WTC11 (cell line): ENCODE data around the gene ALDH16A1. TPM values are rescaled to one million over a fixed set of nuclear protein-coding genes. Genes with fewer than 3 reads are reported as not detected.

Experiments used
- ATAC-seq: fragments of 200-7000 bp; cut with Tn5 transposase; 2 replicates; pipeline ENCODE4 v1.10.0; 2021; ENCODE audit warnings: mild to moderate bottlenecking, moderate library complexity
- CTCF ChIA-PET: fragments of 300-600 bp; sonication (Branson Sonifier 250); formaldehyde crosslinking; loops from one replicate; lab custom pipeline; 2021; ENCODE audit warnings: antibody characterized with exemption; lab: Charles Lee
- POLR2A ChIA-PET: fragments of 350-600 bp; sonication (Branson Sonifier 250); formaldehyde crosslinking; loops from one replicate; lab custom pipeline; 2021; ENCODE audit warnings: antibody characterized with exemption; lab: Charles Lee
- DNase-seq: peaks from one replicate; pipeline ENCODE4 v3.0.0; 2021; ENCODE audit warnings: low spot score
- H3K27ac Mint-ChIP-seq: 2 replicates; pipeline ENCODE4 v1.8.0; 2021; ENCODE audit warnings: mixed read lengths
- H3K27me3 Mint-ChIP-seq: 2 replicates; pipeline ENCODE4 v1.8.0; 2021; ENCODE audit warnings: low read depth, mild to moderate bottlenecking, moderate library complexity, mixed read lengths
- H3K36me3 Mint-ChIP-seq: 2 replicates; pipeline ENCODE4 v1.8.0; 2021; ENCODE audit warnings: mixed read lengths
- H3K4me1 Mint-ChIP-seq: 2 replicates; pipeline ENCODE4 v1.8.0; 2022; ENCODE audit warnings: mixed read lengths
- H3K4me3 Mint-ChIP-seq: 2 replicates; pipeline ENCODE4 v1.8.0; 2021; ENCODE audit warnings: mild to moderate bottlenecking, moderate library complexity, mixed read lengths
- H3K9me3 Mint-ChIP-seq: 2 replicates; pipeline ENCODE4 v1.8.0; 2021; ENCODE audit warnings: mixed read lengths
- ERG ChIP-seq: fragments of 250-450 bp; sonication (Bioruptor Pico); IDR thresholded peaks from 2 replicates; pipeline ENCODE4 v1.8.0; 2021; ENCODE audit warnings: mild to moderate bottlenecking
- FOXK1 ChIP-seq: sonication (generic); formaldehyde crosslinking; IDR thresholded peaks from 2 replicates; pipeline ENCODE4 v1.8.0; 2022; ENCODE audit warnings: mild to moderate bottlenecking, moderate library complexity, missing genetic modification reagents
- FOXP1 ChIP-seq: sonication (generic); formaldehyde crosslinking; IDR thresholded peaks from 2 replicates; pipeline ENCODE4 v1.8.0; 2022; ENCODE audit warnings: missing genetic modification reagents, mild to moderate bottlenecking, moderate library complexity, borderline replicate concordance
- GRHL2 ChIP-seq: fragments of 250-450 bp; sonication (Bioruptor Pico); IDR thresholded peaks from 2 replicates; pipeline ENCODE4 v1.8.0; 2022; ENCODE audit warnings: mild to moderate bottlenecking, moderate library complexity; ENCODE audit not compliant: insufficient replicate concordance, severe bottlenecking
- HMGA2 ChIP-seq: fragments of 250-450 bp; sonication (Bioruptor Pico); IDR thresholded peaks from 2 replicates; pipeline ENCODE4 v1.4.0; 2021; ENCODE audit warnings: mild to moderate bottlenecking, moderate library complexity
- NFE2L1 ChIP-seq: sonication (generic); formaldehyde crosslinking; IDR thresholded peaks from 2 replicates; pipeline ENCODE4 v1.8.1; 2023; ENCODE audit warnings: missing genetic modification reagents
- NR2C2 ChIP-seq: sonication (generic); formaldehyde crosslinking; IDR thresholded peaks from 2 replicates; pipeline ENCODE4 v1.8.0; 2022; ENCODE audit warnings: mild to moderate bottlenecking, missing genetic modification reagents
- ZNF532 ChIP-seq: fragments of 250-450 bp; sonication (Bioruptor Pico); IDR thresholded peaks from 2 replicates; pipeline ENCODE4 v1.9.0; 2021; ENCODE audit warnings: mild to moderate bottlenecking, borderline replicate concordance
- total RNA-seq: library from RNA; stranded (reverse); gene quantifications from 3 replicates; pipeline ENCODE4 v1.2.3, GENCODE V29; 2021
- TF ChIP-seq, protein P1 (sequence below): sonication (generic); formaldehyde crosslinking; IDR thresholded peaks from 2 replicates; pipeline ENCODE4 v1.8.0; 2022; ENCODE audit warnings: missing genetic modification reagents
- TF ChIP-seq, protein P2 (sequence below): sonication (generic); formaldehyde crosslinking; IDR thresholded peaks from 2 replicates; pipeline ENCODE4 v1.8.1; 2022; ENCODE audit warnings: mild to moderate bottlenecking, missing genetic modification reagents, moderate library complexity, borderline replicate concordance
- TF ChIP-seq, protein P3 (sequence below): sonication (generic); formaldehyde crosslinking; IDR thresholded peaks from 2 replicates; pipeline ENCODE4 v1.8.0; 2023; ENCODE audit warnings: missing genetic modification reagents
- TF ChIP-seq, protein P4 (sequence below): sonication (generic); formaldehyde crosslinking; IDR thresholded peaks from 2 replicates; pipeline ENCODE4 v1.8.1; 2023; ENCODE audit warnings: mild to moderate bottlenecking, missing genetic modification reagents
- TF ChIP-seq, protein P5 (sequence below): sonication (generic); formaldehyde crosslinking; IDR thresholded peaks from 2 replicates; pipeline ENCODE4 v1.8.1; 2022; ENCODE audit warnings: low read depth, mild to moderate bottlenecking, moderate library complexity, missing genetic modification reagents, borderline replicate concordance
- TF ChIP-seq, protein P6 (sequence below): sonication (generic); formaldehyde crosslinking; conservative IDR thresholded peaks from 2 replicates; pipeline ENCODE4 v1.8.1; 2023; ENCODE audit warnings: mild to moderate bottlenecking, low read depth, missing genetic modification reagents, moderate library complexity

The ALDH16A1 gene
- total RNA-seq, 1 experiment from 2014 or later, result 44.3 TPM

DNA sequence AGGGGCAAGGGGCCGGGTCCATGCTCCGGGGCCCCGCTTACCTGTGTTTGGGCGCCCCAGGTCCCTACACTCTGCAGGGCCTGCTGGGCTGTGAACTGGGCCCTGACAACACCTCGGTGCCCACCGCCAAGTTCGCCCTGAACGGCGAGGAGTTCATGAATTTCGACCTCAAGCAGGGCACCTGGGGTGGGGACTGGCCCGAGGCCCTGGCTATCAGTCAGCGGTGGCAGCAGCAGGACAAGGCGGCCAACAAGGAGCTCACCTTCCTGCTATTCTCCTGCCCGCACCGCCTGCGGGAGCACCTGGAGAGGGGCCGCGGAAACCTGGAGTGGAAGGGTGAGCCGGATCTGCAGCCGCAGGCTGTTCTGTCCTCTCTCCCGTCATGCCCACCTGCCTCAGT, 61.1 kb downstream of the ALDH16A1 start (continued):
- TF ChIP-seq, protein P1, sequence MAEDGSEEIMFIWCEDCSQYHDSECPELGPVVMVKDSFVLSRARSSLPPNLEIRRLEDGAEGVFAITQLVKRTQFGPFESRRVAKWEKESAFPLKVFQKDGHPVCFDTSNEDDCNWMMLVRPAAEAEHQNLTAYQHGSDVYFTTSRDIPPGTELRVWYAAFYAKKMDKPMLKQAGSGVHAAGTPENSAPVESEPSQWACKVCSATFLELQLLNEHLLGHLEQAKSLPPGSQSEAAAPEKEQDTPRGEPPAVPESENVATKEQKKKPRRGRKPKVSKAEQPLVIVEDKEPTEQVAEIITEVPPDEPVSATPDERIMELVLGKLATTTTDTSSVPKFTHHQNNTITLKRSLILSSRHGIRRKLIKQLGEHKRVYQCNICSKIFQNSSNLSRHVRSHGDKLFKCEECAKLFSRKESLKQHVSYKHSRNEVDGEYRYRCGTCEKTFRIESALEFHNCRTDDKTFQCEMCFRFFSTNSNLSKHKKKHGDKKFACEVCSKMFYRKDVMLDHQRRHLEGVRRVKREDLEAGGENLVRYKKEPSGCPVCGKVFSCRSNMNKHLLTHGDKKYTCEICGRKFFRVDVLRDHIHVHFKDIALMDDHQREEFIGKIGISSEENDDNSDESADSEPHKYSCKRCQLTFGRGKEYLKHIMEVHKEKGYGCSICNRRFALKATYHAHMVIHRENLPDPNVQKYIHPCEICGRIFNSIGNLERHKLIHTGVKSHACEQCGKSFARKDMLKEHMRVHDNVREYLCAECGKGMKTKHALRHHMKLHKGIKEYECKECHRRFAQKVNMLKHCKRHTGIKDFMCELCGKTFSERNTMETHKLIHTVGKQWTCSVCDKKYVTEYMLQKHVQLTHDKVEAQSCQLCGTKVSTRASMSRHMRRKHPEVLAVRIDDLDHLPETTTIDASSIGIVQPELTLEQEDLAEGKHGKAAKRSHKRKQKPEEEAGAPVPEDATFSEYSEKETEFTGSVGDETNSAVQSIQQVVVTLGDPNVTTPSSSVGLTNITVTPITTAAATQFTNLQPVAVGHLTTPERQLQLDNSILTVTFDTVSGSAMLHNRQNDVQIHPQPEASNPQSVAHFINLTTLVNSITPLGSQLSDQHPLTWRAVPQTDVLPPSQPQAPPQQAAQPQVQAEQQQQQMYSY (CRISPR knock-in tag), result peak; percentile 92

- no peaks in the 10 kb centered on the region for H3K27me3 Mint-ChIP-seq
- no peak for ATAC-seq
- ChIA-PET CTCF (interaction anchor here (1.1 to 3.3 kb wide), 2 partner anchors 31 to 55 kb away, joined by 3 to 40 read pairs; no protein-coding TSS in a partner anchor), POLR2A (no interaction called here)
- no peak for DNase-seq
- peak overlapping the region; percentile 44 for H3K27ac Mint-ChIP-seq
- H3K9me3 Mint-ChIP-seq, result no peaks in the 10 kb centered on the region
- H3K4me3 Mint-ChIP-seq, result peak overlapping the region; percentile 18
- TF ChIP-seq, protein P2, sequence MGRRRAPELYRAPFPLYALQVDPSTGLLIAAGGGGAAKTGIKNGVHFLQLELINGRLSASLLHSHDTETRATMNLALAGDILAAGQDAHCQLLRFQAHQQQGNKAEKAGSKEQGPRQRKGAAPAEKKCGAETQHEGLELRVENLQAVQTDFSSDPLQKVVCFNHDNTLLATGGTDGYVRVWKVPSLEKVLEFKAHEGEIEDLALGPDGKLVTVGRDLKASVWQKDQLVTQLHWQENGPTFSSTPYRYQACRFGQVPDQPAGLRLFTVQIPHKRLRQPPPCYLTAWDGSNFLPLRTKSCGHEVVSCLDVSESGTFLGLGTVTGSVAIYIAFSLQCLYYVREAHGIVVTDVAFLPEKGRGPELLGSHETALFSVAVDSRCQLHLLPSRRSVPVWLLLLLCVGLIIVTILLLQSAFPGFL (CRISPR knock-in tag), result no peak
- TF ChIP-seq NFE2L1, result no peak
- TF ChIP-seq, protein P3, sequence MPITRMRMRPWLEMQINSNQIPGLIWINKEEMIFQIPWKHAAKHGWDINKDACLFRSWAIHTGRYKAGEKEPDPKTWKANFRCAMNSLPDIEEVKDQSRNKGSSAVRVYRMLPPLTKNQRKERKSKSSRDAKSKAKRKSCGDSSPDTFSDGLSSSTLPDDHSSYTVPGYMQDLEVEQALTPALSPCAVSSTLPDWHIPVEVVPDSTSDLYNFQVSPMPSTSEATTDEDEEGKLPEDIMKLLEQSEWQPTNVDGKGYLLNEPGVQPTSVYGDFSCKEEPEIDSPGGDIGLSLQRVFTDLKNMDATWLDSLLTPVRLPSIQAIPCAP, result no peak
- H3K4me1 Mint-ChIP-seq, result peaks cover 28% of the 10 kb centered on the region
- peaks cover 16% of the 10 kb centered on the region for H3K36me3 Mint-ChIP-seq
Measured at GRCh38 chr19:49515767-49516166, 62.7 kb downstream of the ALDH16A1 start.

DNA sequence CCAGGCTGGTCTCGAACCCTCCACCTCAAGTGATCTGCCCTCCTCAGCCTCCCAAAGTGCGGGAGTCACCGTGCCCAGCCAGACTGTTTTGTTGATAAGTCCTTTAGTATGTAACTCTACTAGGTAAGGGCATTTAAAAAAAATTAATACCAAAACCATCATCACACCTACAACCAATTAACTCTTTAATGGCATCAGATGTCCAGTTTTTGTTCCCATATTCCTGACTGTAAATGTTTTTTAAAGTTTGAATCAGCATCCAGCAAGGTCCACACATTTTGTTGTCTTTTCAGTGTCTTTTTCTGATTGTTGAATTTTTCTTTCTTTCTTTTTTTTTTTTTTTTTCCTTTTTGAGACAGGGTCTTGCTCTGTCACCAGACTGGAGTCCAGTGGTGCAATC, 65.0 kb downstream of the ALDH16A1 start:
- DNase-seq (no peak), ATAC-seq (no peak)
- no peak overlapping the region for H3K27ac Mint-ChIP-seq
- peaks cover 15% of the 10 kb centered on the region for H3K4me1 Mint-ChIP-seq
- H3K4me3 Mint-ChIP-seq, result no peak overlapping the region
- no peaks in the 10 kb centered on the region for H3K27me3 Mint-ChIP-seq
- CTCF ChIA-PET, result interaction anchor here (1.2 to 1.8 kb wide), 2 partner anchors 10 to 29 kb away, joined by 5 to 7 read pairs; partner anchors contain the start of gene RCN3
- TF ChIP-seq, protein P4, sequence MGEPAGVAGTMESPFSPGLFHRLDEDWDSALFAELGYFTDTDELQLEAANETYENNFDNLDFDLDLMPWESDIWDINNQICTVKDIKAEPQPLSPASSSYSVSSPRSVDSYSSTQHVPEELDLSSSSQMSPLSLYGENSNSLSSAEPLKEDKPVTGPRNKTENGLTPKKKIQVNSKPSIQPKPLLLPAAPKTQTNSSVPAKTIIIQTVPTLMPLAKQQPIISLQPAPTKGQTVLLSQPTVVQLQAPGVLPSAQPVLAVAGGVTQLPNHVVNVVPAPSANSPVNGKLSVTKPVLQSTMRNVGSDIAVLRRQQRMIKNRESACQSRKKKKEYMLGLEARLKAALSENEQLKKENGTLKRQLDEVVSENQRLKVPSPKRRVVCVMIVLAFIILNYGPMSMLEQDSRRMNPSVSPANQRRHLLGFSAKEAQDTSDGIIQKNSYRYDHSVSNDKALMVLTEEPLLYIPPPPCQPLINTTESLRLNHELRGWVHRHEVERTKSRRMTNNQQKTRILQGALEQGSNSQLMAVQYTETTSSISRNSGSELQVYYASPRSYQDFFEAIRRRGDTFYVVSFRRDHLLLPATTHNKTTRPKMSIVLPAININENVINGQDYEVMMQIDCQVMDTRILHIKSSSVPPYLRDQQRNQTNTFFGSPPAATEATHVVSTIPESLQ (CRISPR knock-in tag), result no peak
- TF ChIP-seq GRHL2 (no peak), ERG (CRISPR knock-in tag) (no peak), FOXK1 (CRISPR knock-in tag) (no peak), FOXP1 (CRISPR knock-in tag) (no peak), HMGA2 (CRISPR knock-in tag) (no peak), NR2C2 (CRISPR knock-in tag) (no peak), ZNF532 (CRISPR knock-in tag) (no peak)
- TF ChIP-seq, protein P5, sequence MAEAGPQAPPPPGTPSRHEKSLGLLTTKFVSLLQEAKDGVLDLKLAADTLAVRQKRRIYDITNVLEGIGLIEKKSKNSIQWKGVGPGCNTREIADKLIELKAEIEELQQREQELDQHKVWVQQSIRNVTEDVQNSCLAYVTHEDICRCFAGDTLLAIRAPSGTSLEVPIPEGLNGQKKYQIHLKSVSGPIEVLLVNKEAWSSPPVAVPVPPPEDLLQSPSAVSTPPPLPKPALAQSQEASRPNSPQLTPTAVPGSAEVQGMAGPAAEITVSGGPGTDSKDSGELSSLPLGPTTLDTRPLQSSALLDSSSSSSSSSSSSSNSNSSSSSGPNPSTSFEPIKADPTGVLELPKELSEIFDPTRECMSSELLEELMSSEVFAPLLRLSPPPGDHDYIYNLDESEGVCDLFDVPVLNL (CRISPR knock-in tag), result no peak
- TF ChIP-seq, protein P6, sequence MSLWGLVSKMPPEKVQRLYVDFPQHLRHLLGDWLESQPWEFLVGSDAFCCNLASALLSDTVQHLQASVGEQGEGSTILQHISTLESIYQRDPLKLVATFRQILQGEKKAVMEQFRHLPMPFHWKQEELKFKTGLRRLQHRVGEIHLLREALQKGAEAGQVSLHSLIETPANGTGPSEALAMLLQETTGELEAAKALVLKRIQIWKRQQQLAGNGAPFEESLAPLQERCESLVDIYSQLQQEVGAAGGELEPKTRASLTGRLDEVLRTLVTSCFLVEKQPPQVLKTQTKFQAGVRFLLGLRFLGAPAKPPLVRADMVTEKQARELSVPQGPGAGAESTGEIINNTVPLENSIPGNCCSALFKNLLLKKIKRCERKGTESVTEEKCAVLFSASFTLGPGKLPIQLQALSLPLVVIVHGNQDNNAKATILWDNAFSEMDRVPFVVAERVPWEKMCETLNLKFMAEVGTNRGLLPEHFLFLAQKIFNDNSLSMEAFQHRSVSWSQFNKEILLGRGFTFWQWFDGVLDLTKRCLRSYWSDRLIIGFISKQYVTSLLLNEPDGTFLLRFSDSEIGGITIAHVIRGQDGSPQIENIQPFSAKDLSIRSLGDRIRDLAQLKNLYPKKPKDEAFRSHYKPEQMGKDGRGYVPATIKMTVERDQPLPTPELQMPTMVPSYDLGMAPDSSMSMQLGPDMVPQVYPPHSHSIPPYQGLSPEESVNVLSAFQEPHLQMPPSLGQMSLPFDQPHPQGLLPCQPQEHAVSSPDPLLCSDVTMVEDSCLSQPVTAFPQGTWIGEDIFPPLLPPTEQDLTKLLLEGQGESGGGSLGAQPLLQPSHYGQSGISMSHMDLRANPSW (CRISPR knock-in tag), result no peak
- H3K36me3 Mint-ChIP-seq, result peaks cover 18% of the 10 kb centered on the region
- H3K9me3 Mint-ChIP-seq, result no peaks in the 10 kb centered on the region
- POLR2A ChIA-PET, result no interaction called here
